IPS-NIHi7 (cell line): Measurements from ENCODE around the gene GAA.

Experiments
- DNase-seq: peaks from one replicate; pipeline ENCODE4 v3.0.0; 2012; ENCODE audit warnings: mixed read lengths; ENCODE audit errors: extremely low spot score

The GAA gene

DNA sequence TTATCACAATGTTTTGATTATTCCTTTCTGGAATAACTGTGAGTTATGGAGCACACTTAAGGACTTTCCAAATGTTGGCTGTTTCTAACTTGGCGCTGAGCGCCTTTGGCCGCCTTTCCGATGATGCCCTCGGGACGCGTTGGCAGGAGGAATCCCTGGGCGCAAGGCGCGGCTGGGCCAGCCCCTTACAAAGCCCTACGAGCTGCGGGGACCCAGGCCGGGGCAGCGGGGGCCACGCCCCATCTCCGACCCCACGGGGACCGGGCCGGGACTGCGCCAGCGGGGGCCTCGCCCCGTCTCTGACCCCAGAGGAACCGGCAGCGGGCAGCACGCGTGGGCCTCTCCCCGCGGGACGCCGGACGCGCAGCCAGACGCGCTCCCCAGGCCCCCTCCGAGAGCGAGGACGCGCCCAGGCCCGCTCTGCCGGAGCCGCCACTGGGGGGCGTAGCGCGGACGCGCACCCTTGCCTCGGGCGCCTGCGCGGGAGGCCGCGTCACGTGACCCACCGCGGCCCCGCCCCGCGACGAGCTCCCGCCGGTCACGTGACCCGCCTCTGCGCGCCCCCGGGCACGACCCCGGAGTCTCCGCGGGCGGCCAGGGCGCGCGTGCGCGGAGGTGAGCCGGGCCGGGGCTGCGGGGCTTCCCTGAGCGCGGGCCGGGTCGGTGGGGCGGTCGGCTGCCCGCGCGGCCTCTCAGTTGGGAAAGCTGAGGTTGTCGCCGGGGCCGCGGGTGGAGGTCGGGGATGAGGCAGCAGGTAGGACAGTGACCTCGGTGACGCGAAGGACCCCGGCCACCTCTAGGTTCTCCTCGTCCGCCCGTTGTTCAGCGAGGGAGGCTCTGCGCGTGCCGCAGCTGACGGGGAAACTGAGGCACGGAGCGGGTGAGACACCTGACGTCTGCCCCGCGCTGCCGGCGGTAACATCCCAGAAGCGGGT is at the start of gene GAA:
Gene GAA, plus strand, starts transcription at position 571 of the 935 bp plus-strand sequence. CDS start 3,006 bp downstream, outside the sequence.
- peak; percentile 99 for DNase-seq

- no peak for DNase-seq
These were observed 49.7 kb upstream of the GAA start for GRCh38 chr17:80051681-80052080.

DNA sequence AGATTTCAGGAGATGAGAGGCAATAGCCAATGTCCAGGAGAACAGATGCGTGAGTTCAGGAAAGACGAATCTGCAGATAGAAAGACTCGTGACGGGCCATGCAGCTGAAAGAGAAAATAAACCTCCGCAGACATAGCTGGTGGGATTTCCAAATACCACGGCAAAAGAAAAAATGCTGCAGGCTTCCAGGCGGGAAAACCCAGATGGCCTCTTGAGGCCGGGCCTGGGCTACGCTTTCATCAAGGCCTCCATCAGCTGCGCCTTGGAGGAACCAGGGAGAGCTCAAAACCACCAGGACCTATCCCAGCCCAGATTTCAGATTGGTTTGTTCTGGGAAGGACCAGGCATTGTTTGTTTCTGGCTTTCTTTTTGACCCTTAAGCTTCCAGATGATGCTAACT is 48.3 kb upstream of the GAA start:
- no peak for DNase-seq

DNA sequence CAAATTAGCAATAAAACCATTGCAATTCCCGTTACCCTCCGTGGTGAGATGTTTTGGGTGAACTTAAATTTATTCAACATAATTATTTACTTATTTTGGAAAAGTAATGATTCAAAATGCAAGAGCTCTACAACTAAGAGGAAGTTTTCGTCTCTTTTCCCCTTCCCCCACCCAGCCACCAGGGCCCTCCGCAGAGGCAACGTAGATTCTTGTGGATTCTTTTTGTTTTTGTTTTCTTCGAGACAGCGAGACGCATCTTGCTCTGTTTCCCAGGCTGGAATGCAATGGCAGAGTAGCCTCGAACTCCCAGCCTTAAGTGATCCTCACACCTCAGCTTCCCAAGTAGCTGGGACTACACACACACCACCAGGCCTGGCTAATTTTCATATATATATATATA is 45.8 kb upstream of the GAA start:
- no peak for DNase-seq

DNA sequence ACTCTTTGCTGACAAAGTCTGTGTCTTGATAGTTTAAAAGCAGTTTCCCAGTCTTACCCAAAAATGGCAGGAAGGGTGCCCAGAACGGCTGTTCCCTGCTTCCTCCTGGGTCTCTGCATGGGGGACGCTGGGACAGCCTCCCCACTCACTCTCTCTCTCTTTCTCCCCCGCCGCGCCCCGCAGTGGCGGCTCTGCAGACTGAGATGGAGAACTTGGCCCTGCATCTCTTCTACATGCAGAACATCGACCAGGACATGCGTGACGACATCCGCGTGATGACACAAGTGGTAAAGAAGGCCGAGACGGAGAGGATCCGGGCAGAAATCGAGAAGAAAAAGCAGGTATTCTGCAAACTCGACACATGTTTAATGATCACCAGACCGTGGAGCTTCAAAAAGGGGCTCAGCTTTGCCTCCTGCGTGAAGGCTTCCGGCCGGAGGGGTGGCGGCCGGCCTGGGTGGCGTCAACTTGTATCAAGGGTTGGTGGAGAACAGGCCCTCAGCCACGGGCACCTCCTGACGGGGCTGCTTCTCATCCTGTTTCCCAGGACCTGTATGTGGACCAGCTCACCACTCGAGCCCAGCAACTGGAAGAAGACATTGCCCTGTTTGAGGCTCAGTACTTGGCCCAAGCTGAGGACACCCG is 42.9 kb upstream of the GAA start:
- no peak for DNase-seq

DNA sequence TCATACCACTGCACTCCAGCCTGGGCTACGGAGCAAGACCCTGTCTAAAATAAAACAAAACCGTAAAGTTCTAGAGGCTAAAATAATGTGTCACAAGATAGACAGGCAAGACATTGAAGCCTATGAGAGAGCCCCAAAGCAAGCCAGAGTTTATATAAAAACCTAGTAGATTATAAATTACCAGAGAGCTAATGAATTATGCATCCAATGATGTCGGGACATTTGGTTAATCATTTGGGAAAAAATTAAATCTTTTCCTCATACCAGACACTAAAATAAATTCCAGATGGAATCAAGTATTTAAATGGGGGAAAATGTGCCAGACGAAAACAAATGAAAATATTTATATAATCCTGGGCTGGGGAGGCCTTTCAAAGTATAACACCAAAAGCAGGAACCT is 40.7 kb upstream of the GAA start:
- DNase-seq, result no peak

DNA sequence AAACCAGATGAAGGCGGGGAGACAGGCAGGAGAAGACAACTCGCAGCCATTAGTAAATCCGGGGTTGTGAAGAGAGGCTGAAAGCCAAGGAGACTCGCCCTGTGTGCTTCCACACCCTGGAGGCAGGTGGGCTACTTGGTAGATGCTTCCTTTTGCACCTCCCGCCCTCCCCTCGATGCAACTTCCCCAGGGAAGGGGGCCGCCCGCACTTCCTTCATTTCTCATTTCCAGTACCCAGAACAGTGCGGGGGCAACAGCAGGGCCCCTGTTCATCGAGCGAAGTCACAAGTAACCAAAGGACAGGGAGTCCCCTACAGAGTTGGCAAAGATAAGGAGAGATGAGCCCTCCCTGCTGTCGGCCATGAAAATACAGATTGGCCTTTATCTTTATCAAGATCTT is 40.0 kb upstream of the GAA start:
- no peak for DNase-seq

DNA sequence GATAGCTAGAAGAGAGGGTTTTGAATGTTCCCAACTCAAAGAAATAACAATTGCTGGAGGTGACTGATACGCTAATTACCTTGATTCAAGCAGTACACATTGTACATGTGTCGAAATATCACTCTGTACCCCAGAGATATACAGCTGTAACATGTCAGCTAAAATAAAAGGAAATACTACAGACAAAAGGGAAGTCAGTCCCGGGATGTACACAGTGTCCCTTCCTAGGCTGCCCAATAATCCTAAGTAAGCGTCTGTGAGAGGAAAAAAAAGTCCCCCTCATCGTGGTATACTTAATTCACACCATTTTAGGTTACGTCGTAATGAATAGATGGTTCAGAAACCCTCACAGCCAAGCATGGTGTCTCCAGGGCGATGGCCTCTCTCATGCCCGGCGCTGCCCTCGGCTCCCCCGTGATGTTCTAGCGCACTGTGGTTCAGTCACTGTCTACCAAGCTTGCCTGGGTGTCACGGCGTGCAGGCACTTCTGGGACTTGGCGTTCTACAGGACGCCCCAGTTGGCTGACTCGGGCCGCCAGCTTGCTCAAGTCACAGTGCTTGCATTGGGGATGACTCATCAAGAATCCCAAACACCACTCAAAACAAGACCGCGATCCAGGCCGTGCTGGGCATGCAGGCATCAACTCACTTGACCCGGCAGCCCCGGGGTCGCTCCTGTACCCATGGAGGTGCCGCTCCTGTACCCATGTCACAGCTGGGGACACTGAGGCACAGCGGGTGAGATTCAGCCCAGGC is 37.4 kb upstream of the GAA start:
- no peak for DNase-seq

DNA sequence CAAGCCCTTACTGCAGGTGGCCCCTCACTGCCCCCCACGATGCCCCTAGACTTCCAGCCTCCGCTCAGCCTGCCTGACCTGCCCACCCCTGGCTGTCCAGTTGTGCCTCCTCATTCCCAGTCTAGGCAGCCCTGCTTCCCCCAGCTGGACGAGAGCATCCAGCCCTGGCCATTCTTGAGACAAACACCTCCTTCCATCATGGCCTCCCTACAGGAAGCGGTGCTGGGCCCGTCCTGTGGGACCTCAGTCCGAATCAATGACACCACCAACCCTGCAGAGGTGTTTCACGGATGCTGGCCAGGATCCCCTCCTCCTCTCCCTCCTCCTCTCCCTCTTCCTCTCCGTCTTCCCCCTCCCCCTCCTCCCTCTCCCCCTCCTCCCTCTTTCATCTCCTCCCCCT is 36.7 kb upstream of the GAA start:
- DNase-seq, result no peak

DNA sequence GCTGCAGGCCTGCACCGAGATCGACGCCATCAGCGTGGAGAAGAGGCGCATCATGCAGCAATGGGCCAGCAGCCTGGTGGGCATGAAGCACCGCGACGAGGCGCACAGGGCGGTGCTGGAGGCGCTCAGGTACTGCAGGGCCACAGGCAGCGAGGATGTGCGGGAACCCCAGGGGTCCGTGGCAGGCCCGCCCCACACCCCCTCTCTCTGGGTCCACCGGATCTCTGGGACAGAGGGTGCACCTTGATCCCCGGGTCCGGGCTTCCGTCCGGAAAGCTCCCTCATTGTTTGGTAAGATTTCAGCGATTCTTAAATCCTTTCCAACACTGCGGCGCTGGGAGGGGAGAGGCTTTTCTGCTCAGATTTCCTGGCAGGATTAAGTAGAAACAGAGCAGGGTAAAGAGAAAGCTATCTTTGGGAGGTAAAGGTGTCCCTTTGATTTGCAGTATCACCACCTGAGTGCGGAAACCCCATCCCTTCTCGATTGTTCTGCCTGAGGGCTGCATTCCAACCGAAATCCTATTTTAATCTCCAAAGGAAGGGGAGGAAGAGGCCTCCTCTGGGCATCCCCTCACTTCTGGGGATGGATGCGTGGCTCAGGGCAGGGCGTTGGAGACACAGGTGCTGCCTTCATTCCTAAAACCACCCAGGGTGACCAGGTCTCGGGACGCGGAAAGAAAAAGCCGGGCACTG is 35.8 kb upstream of the GAA start:
- DNase-seq, result peak; percentile 49

GRCh38 chr17:80067393-80067986 is 33.9 kb upstream of the GAA start:
- no peak for DNase-seq

DNA sequence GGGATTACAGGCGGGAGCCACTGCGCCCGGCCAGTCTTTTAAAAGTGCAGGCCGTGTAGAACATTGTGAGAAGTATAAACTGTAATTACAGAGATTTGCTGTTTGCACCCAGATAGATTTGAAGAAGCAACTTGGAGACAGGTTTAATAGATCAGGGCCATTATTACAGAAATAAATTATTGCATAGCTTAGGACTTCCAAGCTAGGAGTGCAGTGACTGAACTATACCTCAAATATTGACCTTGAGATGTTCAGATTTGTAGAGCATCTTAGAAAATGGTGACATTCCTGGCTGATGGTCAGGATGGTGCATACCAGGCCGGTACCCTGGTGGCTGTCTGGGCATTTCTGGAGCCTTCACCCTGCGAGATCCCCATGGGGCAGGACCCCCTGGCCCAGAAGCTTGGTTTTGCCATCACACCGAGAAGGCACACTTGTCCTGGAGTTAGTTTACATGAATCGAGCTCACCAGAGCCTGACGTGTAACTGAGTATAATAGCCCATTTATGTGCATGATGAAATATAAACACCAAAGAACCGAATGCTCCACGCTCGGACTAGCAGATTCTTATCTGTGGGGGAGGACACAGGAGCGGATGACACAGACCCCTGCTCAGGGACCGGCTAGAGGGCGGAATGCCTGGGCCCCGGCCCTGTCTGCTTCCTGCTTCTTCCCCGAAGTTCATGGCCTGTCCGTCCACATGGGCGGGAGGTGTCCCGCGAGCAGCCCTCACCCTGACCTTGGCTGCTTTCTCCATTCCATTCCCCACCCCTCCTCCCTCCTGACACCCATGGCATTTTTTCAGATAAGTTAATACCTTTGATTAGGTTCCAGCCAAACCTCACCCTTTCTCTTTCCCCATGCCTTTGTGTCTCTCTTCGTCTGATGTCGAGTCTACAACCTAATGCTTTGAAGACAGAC is 32.8 kb upstream of the GAA start:
- DNase-seq, result no peak

DNA sequence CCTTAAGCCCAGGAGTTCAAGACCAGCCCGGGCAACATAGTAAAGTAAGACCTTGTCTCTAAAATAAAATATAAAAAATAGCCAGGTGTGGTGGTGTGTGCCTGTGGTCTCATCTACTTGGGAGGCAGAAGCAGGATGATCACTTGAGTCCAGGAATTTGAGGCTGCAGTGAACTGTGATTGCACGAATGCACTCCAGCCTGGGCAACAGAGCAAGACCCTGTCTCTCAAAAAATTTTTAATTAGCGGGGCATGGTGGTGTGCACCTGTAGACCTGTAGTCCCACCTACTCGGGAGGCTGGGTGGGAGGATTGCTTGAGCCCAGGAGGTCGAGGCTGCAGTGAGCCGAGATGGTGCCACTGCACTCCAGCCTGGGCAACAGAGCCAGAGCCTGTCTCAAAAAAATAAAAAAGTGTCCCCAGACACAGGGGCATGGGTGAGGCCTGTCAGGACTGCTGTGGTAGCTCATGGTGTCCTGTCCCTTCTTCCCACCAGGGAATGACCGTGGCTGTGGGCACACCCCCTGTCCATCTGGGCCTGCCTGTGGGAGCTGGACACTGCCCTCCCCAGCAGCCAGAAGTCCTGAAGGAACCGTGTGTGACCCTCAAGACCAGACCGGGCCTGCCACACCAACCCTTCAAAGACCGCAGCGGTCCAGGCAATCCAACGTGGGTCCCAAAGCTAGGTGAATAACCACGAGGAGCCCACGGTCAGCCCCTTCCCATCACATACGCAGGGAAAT is 30.8 kb upstream of the GAA start:
- DNase-seq, result no peak

GRCh38 chr17:80071116-80071841 is 30.1 kb upstream of the GAA start:
- no peak for DNase-seq

DNA sequence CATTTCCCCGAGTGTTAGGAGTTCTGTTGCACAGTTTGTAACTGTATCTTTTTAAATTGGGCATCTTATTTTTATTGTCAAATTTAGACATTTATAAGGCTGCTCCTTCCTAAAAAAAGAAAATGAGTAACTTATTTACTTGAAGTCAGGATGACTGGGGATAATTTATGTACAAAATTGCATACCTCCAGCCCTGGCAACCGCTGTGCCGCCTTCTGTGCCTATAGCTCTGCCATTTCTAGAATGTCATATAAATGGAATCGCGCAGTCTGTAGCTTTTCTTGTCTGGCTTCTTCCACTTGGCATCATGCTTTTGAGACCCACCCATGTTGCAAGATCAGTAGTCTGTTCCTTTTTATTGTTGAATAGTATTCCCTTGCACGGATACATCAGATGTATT is 29.0 kb upstream of the GAA start:
- DNase-seq, result no peak

DNA sequence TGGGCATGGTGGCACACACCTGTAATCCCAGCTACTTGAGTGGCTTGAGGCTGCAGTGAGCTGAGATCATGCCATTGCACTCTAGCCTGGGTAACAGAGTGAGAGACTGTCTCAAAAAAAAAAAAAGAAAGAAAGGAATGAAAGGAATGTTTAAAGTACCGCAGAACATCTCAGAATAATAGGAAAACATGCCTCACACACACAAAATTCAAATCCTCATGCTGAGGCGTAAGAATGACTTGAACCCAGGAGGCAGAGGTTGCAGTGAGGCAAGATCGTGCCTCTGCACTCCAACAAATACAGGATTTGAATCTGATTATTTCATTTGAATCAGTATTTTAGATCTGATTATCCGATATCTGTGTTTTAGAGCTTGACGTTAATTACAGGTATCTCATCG is 21.3 kb upstream of the GAA start:
- no peak for DNase-seq

DNA sequence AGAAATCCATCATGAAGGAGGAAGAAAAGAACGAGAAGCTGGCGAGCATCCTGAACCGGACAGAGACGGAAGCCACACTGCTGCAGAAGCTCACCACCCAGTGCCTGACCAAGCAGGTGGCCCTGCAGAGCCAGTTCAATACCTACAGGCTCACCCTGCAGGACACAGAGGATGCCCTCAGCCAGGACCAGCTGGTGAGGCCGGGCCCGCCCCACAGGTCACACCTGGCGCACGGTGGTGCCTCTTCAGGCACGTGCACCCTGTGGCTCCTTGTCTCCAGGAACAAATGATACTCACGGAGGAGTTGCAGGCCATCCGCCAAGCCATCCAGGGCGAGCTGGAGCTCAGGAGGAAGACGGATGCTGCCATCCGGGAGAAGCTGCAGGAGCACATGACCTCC is 19.8 kb upstream of the GAA start:
- DNase-seq, result no peak

DNA sequence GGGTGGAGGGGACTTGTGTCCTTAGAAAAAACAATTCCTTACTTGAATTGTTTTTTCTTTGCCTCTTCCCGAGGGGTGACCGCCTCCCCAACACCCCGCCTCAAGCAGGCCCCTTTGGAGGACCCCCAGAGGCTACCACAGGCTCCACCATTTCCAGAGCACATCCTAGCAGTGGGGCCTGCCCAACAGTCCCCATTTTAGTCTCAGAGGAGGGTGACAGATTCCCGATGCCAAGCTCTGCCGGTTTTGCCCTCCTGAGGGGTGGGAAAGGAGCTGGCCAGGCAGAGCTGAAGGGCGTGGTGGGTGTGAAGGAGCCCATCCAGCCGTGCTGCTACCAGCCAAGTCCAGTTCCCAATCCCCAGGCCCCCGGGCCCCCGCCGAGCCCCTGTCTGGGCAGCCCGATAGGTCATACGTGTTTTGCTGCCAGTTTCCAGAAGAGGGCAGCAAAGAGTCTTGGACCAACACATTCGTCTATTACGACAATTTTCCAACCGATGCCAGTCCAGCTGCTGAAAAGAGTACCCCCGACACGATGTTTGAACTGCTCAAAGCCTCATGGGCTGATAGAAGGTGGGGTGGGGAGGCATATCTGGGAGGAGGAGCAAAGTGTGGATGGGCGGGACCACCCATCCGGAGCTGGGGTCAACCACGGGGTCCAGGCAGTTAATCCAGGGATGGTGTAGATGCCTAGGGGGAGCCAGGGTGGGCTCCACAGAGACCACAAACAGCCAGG is 18.8 kb upstream of the GAA start:
- DNase-seq, result peak; percentile 89
